OCI-LY1 (cell line): ENCODE measurements around the gene KCNMA1.

ENCODE experiments used
- EZH2 ChIP-seq: fragments of 200-600 bp; sonication (generic), shearing (Covaris generic); IDR thresholded peaks from 2 replicates; pipeline ENCODE4 v1.8.0; 2017; ENCODE audit warnings: borderline replicate concordance, mixed run types, mild to moderate bottlenecking, antibody characterized with exemption, low read length, moderate library complexity, mixed read lengths
- TF ChIP-seq, protein P1 (sequence below): fragments of 200-600 bp; sonication (generic), shearing (Covaris generic); IDR thresholded peaks from 2 replicates; pipeline ENCODE4 v1.5.1; 2017; ENCODE audit warnings: mild to moderate bottlenecking, antibody characterized with exemption, low read length, moderate library complexity, mixed read lengths

DNA sequence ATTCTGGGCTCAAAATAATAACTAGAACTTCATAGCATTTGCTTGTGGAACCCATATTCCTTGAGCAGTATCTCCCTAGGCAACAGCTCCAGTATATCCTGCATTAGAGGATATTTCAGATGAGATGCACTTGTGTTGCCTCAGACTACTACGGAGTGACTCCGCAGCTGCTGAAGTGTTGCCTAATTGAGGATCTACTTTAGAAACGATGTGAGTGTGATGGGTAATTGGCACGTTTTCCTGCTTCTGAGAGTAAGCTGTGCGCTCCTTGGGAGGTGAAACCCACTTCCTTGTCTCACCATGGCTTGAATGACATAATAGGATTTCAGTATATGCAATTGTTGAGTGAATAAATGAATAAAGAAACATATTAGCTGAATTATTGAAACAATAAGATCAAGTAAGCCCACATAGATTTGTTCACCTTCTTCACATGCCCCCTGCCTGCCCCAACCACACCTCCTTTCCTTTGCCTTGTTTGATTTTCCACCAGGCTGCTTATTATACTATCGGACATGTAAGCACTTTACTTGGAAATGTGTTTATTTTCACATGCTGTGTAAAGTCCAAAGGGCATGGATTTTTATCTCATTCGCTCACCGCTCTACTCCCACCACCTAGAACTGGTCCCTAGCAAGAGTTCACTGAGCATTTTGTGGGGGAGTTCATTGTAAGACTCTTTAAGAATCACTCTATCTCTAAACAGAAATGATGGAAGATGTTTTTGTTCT lies 303.8 kb downstream of the KCNMA1 start:
- TF ChIP-seq, protein P1, sequence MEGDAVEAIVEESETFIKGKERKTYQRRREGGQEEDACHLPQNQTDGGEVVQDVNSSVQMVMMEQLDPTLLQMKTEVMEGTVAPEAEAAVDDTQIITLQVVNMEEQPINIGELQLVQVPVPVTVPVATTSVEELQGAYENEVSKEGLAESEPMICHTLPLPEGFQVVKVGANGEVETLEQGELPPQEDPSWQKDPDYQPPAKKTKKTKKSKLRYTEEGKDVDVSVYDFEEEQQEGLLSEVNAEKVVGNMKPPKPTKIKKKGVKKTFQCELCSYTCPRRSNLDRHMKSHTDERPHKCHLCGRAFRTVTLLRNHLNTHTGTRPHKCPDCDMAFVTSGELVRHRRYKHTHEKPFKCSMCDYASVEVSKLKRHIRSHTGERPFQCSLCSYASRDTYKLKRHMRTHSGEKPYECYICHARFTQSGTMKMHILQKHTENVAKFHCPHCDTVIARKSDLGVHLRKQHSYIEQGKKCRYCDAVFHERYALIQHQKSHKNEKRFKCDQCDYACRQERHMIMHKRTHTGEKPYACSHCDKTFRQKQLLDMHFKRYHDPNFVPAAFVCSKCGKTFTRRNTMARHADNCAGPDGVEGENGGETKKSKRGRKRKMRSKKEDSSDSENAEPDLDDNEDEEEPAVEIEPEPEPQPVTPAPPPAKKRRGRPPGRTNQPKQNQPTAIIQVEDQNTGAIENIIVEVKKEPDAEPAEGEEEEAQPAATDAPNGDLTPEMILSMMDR = no peak
- TF ChIP-seq EZH2 = no peak
